Ovary (tissue), 3 donors: ENCODE data around the gene ADARB2.

ENCODE experiments used
- EP300 ChIP-seq: sonication (generic); formaldehyde crosslinking; IDR thresholded peaks from one replicate; pipeline ENCODE4 v1.6.1; 2017; ENCODE audit warnings: antibody characterized with exemption
- POLR2A ChIP-seq: fragments of 450-650 bp; IDR thresholded peaks from one replicate; pipeline ENCODE4 v1.6.1; 2017; ENCODE audit warnings: antibody characterized with exemption, mild to moderate bottlenecking, moderate library complexity
- TF ChIP-seq, protein P1 (sequence below), 3 donors: fragments of 450-650 bp in 2 of 3; fragments of 200-600 bp in 1 of 3; IDR thresholded peaks; one replicate each; pipeline versions ENCODE4 v1.5.1 to v1.8.0; 2016 to 2022; ENCODE audit warnings: antibody characterized with exemption in 3 of 3, mild to moderate bottlenecking in 1 of 3
- donor health status: DM: no; HTN: no; CAD: no.

DNA sequence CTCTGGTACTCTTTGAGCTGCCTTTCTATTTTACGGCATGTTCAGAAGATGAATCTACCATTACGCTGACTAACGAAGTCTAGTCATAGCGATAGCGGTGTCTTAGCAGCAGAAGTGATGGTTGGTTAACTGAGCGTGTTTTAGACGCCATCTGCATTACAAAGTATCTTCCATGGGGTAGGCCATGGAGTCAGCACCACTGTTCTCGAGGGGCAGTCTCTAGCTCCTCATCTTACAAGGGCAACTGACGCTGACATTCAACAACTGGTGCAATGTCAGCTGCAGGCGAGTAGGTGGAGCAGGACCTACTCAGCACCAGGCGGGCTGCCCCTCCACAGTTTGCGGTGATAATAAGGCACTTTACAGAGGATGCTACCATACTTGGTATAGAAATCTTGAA lies 88.7 kb downstream of the ADARB2 start:
- TF ChIP-seq, protein P1, sequence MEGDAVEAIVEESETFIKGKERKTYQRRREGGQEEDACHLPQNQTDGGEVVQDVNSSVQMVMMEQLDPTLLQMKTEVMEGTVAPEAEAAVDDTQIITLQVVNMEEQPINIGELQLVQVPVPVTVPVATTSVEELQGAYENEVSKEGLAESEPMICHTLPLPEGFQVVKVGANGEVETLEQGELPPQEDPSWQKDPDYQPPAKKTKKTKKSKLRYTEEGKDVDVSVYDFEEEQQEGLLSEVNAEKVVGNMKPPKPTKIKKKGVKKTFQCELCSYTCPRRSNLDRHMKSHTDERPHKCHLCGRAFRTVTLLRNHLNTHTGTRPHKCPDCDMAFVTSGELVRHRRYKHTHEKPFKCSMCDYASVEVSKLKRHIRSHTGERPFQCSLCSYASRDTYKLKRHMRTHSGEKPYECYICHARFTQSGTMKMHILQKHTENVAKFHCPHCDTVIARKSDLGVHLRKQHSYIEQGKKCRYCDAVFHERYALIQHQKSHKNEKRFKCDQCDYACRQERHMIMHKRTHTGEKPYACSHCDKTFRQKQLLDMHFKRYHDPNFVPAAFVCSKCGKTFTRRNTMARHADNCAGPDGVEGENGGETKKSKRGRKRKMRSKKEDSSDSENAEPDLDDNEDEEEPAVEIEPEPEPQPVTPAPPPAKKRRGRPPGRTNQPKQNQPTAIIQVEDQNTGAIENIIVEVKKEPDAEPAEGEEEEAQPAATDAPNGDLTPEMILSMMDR (IDR thresholded peaks at IDR 0.05) = no peak
- TF ChIP-seq EP300 (no peak), POLR2A (no peak)
